Loucy (cell line): ENCODE measurements around the gene SLC16A9.
"Not testable (repeated sequence)": the region's sequence is repeated elsewhere in the genome, so short reads cannot be mapped to it uniquely, and the experiment has no call there.

Source experiments
- H2AFZ ChIP-seq: fragments of 200-600 bp; sonication (generic); 2 replicates; pipeline ENCODE4 v1.6.0; 2016; ENCODE audit warnings: antibody characterized with exemption, mild to moderate bottlenecking, low read length, moderate library complexity
- H3F3A ChIP-seq: fragments of 200-600 bp; 2 replicates; pipeline ENCODE4 v1.6.0; 2016; ENCODE audit warnings: antibody characterized with exemption, low read depth, mild to moderate bottlenecking
- H3K27me3 ChIP-seq: fragments of 200-600 bp; sonication (generic); 2 replicates; pipeline ENCODE4 v1.6.1; 2014; ENCODE audit warnings: low read length, mild to moderate bottlenecking; ENCODE audit not compliant: insufficient read depth, poor library complexity, severe bottlenecking
- H3K36me3 ChIP-seq: fragments of 200-600 bp; sonication (generic); 2 replicates; pipeline ENCODE4 v1.6.1; 2016; ENCODE audit warnings: low read length; ENCODE audit not compliant: insufficient read depth
- H3K4me1 ChIP-seq: fragments of 200-600 bp; sonication (generic); 2 replicates; pipeline ENCODE4 v1.5.1; 2014; ENCODE audit warnings: low read length, mild to moderate bottlenecking; ENCODE audit not compliant: insufficient read depth, poor library complexity, severe bottlenecking
- H3K4me2 ChIP-seq: fragments of 200-600 bp; sonication (generic); 2 replicates; pipeline ENCODE4 v1.6.0; 2014; ENCODE audit warnings: antibody characterized with exemption, low read length, low read depth, mild to moderate bottlenecking; ENCODE audit not compliant: poor library complexity, severe bottlenecking
- H3K4me3 ChIP-seq: fragments of 200-600 bp; sonication (generic); 2 replicates; pipeline ENCODE4 v1.5.1; 2014; ENCODE audit warnings: low read length, mild to moderate bottlenecking, mixed read lengths; ENCODE audit not compliant: poor library complexity, severe bottlenecking
- H3K79me2 ChIP-seq: fragments of 200-600 bp; sonication (generic); 2 replicates; pipeline ENCODE4 v1.6.1; 2014; ENCODE audit warnings: low read length; ENCODE audit not compliant: insufficient read depth
- H3K9ac ChIP-seq: fragments of 200-600 bp; sonication (generic); 2 replicates; pipeline ENCODE4 v1.6.0; 2014; ENCODE audit warnings: mild to moderate bottlenecking, low read depth, low read length, moderate library complexity; ENCODE audit not compliant: poor library complexity, severe bottlenecking
- H3K9me2 ChIP-seq: fragments of 200-600 bp; sonication (generic); replicated peaks from 2 replicates; pipeline ENCODE4 v1.6.1; 2016; ENCODE audit warnings: low read depth, low read length, mixed read lengths
- H3K9me3 ChIP-seq: fragments of 200-600 bp; sonication (generic); 2 replicates; pipeline ENCODE4 v1.6.1; 2014; ENCODE audit warnings: mild to moderate bottlenecking, antibody characterized with exemption, low read length, low read depth; ENCODE audit not compliant: insufficient read depth
- H4K20me1 ChIP-seq: fragments of 200-600 bp; sonication (generic); 2 replicates; pipeline ENCODE4 v1.6.0; 2014; ENCODE audit warnings: antibody characterized with exemption, low read length, mild to moderate bottlenecking; ENCODE audit not compliant: insufficient read depth, poor library complexity, severe bottlenecking
- CTCF ChIP-seq: fragments of 200-600 bp; sonication (generic); conservative IDR thresholded peaks from 2 replicates; pipeline ENCODE4 v1.5.1; 2014; ENCODE audit warnings: mild to moderate bottlenecking, antibody characterized with exemption, low read length
- EZH2phosphoT487 ChIP-seq: fragments of 200-600 bp; IDR thresholded peaks from 2 replicates; pipeline ENCODE4 v1.6.1; 2018; ENCODE audit warnings: antibody characterized with exemption, mild to moderate bottlenecking, moderate library complexity, borderline replicate concordance

Gene SLC16A9

DNA sequence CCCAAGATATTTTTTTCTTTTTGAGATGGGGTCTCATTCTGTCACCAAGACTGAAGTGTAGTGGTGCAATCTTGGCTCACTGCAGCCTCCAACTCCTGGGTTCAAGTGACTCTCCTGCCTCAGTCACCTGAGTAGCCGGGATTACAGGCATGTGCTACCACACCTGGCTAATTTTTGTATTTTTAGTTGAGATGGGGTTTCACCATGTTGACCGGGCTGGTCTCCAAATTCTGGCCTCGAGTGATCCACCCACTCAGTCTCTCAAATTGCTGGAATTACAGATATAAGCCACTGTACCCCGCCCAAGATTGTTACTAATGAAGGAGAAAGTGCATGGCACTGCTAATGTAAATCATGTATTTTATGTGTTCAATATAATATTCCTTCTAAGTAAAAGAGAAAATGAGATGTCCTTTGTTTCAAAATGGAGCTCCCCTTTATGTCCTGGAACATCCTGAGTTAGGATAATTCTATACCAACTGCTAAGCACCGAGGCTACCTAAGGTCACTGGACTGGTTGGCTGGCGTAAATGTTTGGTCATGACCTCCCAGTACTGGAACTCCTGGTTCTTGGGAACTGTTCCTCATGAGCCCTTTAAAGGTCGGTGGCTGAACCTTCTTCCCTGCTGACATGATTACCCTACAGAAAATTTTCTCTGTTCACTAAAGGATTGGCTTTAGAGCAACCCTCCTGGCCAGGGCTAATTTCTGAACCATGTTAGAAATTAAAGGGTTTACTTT, 59.9 kb downstream of the SLC16A9 start:
- no peak overlapping the region for H3K4me3 ChIP-seq
- no peak overlapping the region for H3K9ac ChIP-seq
- no peaks in the 10 kb centered on the region for H3K36me3 ChIP-seq
- H3K27me3 ChIP-seq: no peaks in the 10 kb centered on the region
- H3K9me2 ChIP-seq: no peaks in the 10 kb centered on the region
- TF ChIP-seq CTCF (no peak), EZH2phosphoT487 (no peak)
- peaks cover 5% of the 10 kb centered on the region; the same call in 1 of the 2 replicates for H3K9me3 ChIP-seq
- H3F3A ChIP-seq: no peaks in the 10 kb centered on the region
- H3K4me2 ChIP-seq: no peak overlapping the region
- peaks cover 29% of the 10 kb centered on the region for H3K4me1 ChIP-seq
- no peaks in the 10 kb centered on the region for H4K20me1 ChIP-seq
- H3K79me2 ChIP-seq: no peaks in the 10 kb centered on the region
- no peak overlapping the region for H2AFZ ChIP-seq

DNA sequence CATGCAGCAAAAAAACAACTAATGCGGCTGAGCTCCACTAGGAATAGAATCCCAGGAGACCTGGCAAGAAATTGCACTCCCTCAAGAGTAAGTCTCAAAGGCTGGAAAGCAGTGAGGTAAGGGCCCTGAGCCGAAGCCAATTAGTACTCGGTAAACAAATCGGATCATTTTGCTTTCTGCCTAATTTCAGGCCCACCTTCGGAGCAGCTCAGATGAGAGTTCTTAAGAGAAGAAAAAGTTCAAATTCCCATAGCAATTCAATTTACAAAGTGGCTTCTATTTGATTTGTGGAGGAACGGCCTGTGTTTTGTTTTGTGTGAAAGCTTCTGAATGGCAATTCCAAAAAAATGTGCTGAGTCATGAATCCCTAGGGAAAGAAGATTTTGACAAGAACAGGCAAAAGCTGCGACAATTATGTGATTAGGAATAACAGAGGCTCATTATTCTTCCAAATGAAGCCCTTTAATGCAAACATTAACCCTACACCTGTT, 60.9 kb downstream of the SLC16A9 start:
- Histone ChIP-seq H3K4me1 (peaks cover 22% of the 10 kb centered on the region), H3K9me3 (peaks cover 5% of the 10 kb centered on the region; the same call in 1 of the 2 replicates), H3K9ac (no peak overlapping the region), H3K27me3 (no peaks in the 10 kb centered on the region), H2AFZ (no peak overlapping the region), H3K4me3 (no peak overlapping the region), H3K79me2 (no peaks in the 10 kb centered on the region), H3K4me2 (no peak overlapping the region), H3K9me2 (no peaks in the 10 kb centered on the region), H3F3A (no peaks in the 10 kb centered on the region), H3K36me3 (no peaks in the 10 kb centered on the region), H4K20me1 (no peaks in the 10 kb centered on the region)
- TF ChIP-seq CTCF (no peak), EZH2phosphoT487 (no peak)

DNA sequence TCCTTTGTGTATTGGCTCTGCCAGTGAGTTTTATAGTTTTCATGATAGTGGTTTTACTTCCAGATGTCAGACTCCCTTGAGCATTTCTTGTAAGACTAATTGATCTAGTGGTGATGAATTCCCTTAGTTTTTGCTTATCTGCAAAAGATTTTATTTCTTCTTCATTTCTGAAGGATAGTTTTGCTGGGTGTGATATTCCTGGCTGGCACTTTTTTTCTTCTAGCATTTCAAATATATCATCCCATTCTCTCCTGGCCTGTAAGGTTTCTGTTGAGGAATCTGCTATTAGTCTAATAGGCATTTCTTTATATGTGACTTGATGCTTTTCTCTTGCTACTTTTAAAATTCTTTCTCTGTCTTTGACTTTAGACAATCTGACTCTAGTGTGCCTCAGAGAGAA, 64.8 kb downstream of the SLC16A9 start:
- Histone ChIP-seq H3K4me1 (peaks cover 5% of the 10 kb centered on the region), H3K79me2 (no peaks in the 10 kb centered on the region), H3F3A (no peaks in the 10 kb centered on the region), H3K4me3 (no peak overlapping the region), H3K27me3 (no peaks in the 10 kb centered on the region), H3K9me3 (peaks cover 5% of the 10 kb centered on the region; the same call in 1 of the 2 replicates), H2AFZ (no peak overlapping the region), H3K36me3 (no peaks in the 10 kb centered on the region), H3K4me2 (no peak overlapping the region), H3K9ac (no peak overlapping the region), H4K20me1 (no peaks in the 10 kb centered on the region), H3K9me2 (no peaks in the 10 kb centered on the region)
- no peak for TF ChIP-seq CTCF
- no peak for TF ChIP-seq EZH2phosphoT487

DNA sequence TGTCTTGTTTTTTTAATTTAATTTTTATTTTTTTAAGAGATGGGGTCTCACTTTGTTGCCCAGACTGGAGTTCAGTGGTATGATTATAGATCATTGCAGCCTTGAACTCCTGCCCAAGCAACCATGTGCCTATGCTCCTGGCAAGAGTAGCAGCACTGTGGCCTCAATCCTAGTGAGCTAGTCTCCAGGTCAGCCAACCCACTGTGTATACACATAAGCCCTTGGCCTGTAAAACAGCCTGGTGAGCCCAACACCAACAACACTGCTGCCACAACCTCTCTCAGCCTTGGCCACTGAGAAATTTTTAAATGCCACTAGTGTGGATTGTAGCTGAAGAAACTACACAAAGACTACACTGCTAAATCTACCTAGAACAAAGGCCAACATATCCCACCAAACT, 68.0 kb downstream of the SLC16A9 start:
- not testable (repeated sequence) for H3K36me3 ChIP-seq, H3K4me3 ChIP-seq, H4K20me1 ChIP-seq, H3K9me2 ChIP-seq, H3K79me2 ChIP-seq, H2AFZ ChIP-seq, H3K9me3 ChIP-seq, H3K9ac ChIP-seq, H3F3A ChIP-seq, H3K27me3 ChIP-seq, H3K4me2 ChIP-seq, H3K4me1 ChIP-seq
